NCI-H446 treated with DMSO at 0.1 percent for 48 hours (cell line): ENCODE data around the gene ST6GAL1.
"Not testable (repeated sequence)": the region's sequence is repeated elsewhere in the genome, so short reads cannot be mapped to it uniquely, and the experiment has no call there.

Source experiments
- DNase-seq: peaks from one replicate; lab custom pipeline; 2025; lab: John Stamatoyannopoulos, UW

ST6GAL1 gene

DNA sequence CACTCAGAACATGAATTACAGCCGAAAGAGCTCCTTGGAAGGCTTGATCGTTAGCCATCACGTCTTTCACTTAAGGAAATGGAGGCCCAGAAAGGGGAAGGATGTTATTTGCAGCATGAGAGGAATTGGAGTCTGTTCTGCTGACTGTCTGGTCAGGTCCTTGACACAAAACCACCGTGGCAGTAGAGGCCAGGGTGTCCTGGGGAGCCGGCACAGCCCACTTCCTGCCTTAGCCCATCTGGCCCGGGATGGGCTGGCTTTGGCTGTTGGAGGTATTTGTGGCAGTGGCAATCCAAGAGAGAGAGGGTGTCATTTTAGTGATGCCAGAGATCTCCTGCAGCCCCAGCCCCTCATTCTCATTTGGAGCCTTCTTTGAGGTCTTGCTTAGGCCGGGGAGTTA is 37.4 kb downstream of the ST6GAL1 start:
- no peak for DNase-seq

- DNase-seq, result no peak
Measured at GRCh38 chr3:186969607-186970006, 39.3 kb downstream of the ST6GAL1 start.

GRCh38 chr3:186971106-186971505 is 40.8 kb downstream of the ST6GAL1 start:
- not testable (repeated sequence) for DNase-seq

DNA sequence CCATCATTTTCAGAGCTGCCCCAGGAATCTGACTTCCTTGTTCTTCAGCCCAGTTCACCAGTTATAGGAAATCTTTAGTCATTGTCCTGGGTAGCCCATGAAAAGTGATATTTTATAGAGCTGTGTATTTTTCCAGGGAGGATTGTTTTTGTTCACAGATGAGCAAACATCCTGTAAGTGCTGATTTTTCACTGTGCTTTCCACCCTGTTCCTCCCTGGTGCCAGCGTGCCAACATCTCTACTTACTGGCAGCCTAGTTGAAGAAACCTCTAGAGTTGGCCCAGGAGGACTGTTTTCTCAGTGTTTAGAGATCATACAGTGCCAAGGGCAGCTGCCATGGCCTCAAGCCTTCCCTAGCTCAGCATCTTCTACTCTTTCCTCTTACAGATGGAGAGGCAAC is 41.3 kb downstream of the ST6GAL1 start:
- DNase-seq, result no peak

DNA sequence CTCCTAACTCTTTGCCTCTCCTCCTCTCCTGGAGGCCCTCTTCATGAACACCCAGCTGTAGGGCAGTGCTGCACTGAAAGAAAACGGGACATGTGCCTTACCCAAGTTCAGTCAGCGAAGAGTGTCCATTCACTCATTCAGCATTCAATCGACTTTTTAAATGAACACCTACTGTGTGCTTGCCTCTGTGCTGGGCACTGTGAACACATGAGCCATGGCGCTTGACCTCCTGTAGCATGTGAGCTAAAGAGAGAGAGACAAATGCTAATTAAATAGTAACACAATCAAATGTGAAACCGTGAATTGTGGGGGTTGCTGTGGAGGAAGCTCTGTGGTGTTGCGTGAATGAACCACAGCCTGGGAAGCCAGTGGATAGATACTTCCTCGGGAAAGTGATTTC is 43.4 kb downstream of the ST6GAL1 start:
- no peak for DNase-seq

- no peak for DNase-seq
Measured at GRCh38 chr3:186974824-186975313, 44.5 kb downstream of the ST6GAL1 start.

- no peak for DNase-seq
Measured at GRCh38 chr3:186975726-186976125, 45.4 kb downstream of the ST6GAL1 start.

- no peak for DNase-seq
Measured at GRCh38 chr3:186976837-186977750, 46.8 kb downstream of the ST6GAL1 start.

DNA sequence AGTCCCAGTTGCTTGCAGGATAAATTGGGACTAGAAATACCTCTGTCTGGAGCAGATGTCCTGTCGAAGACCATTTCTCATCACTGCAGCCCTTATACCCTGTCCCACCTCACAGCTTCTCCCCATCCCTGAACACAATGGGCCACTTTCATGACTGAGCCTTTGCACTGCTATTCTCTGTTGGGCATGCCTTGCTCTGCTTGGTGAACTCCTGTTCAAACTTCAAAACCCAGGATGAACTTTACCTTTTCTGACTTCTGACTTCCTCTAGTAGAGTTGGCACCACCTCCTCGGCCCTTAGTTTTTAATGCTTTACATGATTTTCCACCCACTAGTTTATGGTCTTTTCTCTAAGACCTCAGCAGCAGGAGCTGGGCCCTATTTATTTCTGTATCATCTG is 48.4 kb downstream of the ST6GAL1 start:
- no peak for DNase-seq

- no peak for DNase-seq
Measured at GRCh38 chr3:186979852-186980251, 49.5 kb downstream of the ST6GAL1 start.

- DNase-seq, result no peak
Measured at GRCh38 chr3:186980989-186981388, 50.7 kb downstream of the ST6GAL1 start.

DNA sequence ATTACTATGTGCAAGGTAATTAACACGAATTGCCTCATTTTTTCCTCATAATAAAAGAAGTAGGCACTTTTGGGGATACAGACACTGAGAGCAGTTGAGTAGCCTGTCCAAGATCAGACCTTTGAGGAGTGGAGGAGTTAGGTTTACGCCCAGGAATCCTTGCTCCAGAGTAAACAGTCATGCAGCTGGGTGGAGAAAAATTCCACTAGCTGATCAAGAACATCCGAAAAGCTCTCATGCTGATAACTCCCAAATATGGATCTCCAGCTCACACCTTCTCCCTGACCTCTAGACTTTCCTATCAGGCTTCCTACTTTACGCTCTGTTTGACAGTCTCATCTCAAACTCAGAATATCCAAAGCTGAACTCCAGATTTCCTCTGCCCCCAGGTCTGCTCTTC is 53.3 kb downstream of the ST6GAL1 start:
- no peak for DNase-seq

- DNase-seq, result no peak
Measured at GRCh38 chr3:186984064-186984463, 53.7 kb downstream of the ST6GAL1 start.

DNA sequence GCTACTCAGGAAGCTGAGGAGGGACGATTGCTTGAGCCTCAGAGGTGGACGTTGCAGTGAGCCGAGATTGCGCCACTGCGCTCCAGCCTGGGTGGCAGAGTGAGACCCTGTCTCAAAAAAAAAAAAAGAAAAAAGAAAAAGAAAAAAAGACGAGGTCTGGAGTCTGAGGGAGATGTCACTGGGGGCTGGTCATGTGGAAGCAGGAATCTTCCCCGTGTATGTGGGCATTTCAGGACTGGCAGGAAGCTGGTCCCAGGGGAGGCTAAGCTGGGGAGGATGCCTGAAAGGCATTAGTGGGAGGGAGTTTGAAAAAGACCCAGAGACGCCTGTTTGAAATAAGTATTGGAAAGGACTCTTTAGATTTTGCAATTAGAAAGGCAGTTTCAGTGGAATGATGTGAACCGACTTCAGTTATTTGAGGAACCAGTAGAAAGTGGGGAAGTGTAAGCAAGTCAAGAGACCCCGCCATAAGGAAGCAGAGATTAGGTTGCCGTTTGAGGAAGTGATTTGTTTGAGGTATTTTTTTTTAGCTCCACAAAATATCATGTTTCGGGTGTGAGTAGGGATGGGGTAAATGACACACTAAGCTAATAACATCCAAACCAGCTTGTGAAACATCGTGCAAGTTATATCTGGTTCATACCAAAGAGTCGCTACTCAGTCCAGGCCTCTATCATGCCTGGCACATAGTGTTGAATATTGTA is 55.5 kb downstream of the ST6GAL1 start:
- DNase-seq, result no peak

DNA sequence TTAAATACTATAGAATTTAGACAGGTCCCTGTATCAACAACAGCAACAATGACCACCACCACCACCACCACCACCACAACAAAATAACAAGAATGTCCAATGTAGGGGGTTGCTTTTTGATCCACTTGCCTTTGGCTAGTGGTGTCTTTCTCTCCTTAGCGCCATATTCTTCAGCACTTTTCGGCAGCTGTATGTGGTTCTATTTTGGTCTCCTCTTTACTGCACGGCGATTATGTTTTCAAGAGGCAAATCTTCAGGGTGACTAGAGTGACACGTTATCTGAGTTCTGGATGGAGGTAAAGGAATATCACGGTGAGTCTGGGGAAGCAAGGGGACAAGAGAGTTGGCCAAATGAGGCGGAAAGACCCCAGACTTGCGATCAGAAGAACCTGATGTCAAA is 56.1 kb downstream of the ST6GAL1 start:
- DNase-seq, result no peak

DNA sequence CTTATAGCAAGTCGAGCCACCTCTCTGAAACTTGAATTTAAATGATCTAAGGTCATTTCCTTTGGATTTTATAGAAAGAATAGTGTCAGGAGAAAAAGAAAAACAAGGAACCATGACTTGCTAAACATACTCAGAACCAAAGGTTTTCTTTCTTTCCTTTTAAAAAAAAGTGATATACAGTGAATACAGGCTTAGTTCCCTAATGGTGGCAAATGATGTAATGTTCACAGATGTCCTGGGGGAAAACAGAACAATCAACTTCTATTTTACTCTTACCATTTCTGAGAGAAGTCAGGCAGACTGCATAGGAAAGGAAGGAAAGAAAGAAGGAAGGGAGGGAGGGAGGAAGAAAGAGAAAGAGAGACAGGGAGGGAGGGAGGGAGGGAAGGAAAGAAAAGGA is 56.5 kb downstream of the ST6GAL1 start:
- DNase-seq, result no peak

- no peak for DNase-seq
Measured at GRCh38 chr3:186988806-186989205, 58.5 kb downstream of the ST6GAL1 start.

GRCh38 chr3:186989429-186989828 is 59.1 kb downstream of the ST6GAL1 start:
- DNase-seq, result no peak

DNA sequence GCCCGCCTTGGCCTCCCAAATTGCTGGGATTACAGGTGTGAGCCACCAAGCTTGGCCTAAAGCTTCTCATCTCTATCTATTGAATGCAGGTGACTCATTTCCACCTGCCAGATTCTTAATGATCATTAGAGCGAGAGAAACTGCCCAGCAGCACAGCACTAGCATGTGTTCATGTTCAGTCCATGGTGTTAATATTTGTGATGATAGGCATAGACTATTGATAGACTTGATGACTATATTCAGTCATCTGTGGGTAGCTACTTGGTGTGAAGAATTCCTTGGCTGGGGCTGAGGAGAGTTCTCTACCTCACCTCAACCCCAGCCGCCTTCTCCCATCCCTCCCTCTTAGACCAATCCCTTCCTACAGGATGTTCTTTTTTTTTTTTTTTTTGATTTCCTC is 60.0 kb downstream of the ST6GAL1 start:
- no peak for DNase-seq

DNA sequence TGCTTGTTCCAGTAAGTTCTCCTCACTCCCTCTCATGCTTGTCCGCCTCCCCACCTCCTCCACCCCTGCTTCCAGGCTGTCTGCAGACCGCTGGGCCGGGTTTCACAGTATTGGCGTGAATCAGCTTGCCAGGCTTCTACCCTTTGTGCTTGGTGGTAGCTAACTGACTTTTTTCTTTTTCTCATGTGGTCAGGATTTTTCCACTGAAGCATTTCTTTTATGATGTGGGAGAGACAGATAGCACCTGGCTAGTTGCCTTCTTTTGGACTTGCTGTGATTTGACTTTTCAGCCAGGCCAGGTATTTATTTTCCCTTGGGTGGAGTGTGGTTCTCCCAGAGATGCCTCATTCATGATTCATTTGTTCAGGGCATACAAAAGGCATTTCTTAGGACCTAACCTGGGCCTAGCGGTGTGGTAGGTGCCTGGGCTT is 60.6 kb downstream of the ST6GAL1 start:
- DNase-seq, result no peak

GRCh38 chr3:186991470-186991869 is 61.1 kb downstream of the ST6GAL1 start:
- no peak for DNase-seq

- DNase-seq, result not testable (repeated sequence)
Measured at GRCh38 chr3:186992096-186992495, 61.8 kb downstream of the ST6GAL1 start.

DNA sequence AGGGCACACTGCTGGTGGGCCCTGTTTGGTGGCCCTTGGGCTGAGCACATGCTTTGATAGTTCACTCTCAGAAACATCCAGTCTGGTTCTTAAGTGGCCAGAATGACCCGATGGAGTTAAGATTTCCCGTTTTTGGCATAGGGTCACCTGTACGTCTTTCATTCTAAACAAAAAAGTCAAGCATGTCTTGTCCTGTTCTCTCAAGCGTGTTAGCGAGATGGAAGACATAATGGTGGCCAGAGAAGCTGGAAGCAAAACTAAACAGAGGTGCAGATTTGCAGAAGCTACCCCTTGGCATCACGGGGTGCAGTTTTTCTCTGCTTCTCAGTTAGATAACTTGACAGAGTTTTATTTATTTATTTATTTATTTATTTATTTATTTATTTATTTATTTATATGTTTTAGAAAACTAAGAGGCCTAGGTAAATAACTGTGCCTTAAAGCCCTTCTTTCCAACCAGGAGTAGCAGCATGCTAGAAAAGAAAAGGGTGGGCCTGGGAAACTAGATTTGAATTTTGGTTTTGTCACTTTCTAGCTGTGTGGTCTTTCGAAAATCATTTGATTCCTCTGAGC is 63.0 kb downstream of the ST6GAL1 start:
- no peak for DNase-seq
